Central memory CD4-positive, alpha-beta T cell (primary cell): ENCODE measurements around the gene VIP.
"Not testable (repeated sequence)": the region's sequence is repeated elsewhere in the genome, so short reads cannot be mapped to it uniquely, and the experiment has no call there.

Experiments used
- DNase-seq: peaks from one replicate; pipeline ENCODE4 v3.0.0; 2022
- total RNA-seq, 3 experiments: gene quantifications; one replicate each; lab custom pipeline; 2026; lab: John Stamatoyannopoulos, UW

The VIP gene
- total RNA-seq = 0 reads per million in 3 experiments

DNA sequence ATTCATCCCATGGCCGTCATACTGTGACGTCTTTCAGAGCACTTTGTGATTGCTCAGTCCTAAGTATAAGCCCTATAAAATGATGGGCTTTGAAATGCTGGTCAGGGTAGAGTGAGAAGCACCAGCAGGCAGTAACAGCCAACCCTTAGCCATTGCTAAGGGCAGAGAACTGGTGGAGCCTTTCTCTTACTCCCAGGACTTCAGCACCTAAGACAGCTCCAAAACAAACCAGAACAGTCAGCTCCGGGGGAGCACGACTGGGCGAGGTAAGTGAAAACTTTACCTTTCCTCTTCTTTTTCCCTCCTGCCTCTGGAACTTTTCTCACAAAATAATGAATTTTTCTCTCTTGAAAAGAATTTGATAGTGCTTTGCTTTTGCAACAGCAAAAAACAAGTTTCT, at the start of gene VIP:
Gene VIP (plus strand): TSS at position 104 of the 400 bp plus-strand sequence. CDS start 1,381 bp downstream, outside the sequence.
- DNase-seq = no peak

DNA sequence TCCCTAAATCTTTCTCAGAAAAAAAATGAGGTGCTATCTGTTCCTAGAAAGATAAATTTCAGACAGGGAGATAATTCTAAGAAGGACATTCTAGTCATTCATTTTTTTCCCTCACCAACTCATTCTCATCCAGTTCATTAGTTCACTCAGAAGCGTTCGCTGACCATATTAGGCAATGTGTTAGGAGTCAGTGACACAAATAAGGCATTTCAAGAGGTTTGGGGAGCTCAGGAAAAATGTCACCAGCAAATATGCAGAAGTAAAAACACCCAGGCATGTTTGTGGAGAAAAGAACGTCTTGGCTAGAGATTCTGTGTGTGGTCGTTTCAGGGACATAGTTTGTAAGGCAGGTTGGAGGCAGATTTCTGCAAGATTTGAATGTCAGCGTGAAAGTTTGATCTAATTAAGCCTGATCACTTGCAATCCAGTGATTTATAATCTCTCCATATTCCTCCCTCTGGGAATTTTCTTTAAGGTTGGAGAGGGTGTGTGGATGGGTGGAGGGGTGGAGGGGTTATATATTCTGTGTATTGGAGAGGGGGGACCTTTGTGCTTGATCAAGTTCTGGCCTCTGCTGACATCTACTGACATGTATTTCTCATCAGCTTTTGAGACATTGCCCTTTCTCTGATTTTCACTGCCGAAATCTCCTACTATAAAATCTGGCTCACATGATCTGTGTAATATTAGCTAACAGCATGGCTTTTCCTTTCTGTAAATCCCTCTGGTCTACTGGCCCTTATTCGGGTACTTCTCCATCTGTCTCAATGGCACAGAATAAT, 49.3 kb upstream of the VIP start:
- no peak for DNase-seq

DNA sequence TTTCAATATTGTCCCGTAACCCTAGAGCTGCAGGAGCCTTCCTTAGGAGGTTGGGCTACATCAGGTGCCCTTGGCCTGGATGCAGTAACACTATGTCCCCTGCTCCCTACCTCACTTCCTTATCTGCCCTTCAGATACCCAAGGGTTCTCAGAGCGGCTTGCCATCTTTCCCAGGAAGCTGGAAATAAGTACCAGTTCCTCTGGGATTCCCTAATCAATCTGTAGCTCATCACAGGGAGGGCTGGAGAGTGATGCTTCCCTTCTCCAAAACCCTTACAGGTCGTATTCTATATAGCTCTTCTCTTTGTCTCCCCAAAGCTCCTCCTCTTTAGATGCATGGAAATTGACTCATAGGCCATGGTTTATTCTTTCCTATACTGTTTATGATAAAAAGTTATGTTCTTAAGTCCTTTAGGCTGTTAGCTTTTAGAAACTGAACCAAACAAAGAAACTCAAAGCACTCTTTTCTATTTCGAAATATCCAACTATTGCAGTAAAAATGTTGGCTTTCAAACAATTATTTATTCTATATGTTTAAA, 48.7 kb upstream of the VIP start:
- no peak for DNase-seq

DNA sequence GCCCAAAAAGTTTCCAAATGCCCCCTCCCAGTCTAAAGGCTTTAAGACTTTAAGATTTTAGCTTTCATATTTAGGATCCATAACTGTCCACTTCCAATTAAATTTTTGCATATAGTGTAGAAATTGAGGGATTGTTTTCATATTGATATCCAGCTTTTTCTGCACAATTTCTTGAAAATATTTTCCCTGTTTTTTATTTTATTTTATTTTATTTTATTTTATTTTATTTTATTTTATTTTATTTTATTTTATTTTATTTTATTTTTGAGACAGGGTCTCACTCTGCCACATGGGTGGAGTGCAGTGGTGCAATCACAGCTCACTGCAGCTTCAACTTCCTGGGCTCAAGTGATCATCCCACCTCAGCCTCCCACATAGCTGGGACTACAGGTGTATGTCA, 46.8 kb upstream of the VIP start:
- not testable (repeated sequence) for DNase-seq

DNA sequence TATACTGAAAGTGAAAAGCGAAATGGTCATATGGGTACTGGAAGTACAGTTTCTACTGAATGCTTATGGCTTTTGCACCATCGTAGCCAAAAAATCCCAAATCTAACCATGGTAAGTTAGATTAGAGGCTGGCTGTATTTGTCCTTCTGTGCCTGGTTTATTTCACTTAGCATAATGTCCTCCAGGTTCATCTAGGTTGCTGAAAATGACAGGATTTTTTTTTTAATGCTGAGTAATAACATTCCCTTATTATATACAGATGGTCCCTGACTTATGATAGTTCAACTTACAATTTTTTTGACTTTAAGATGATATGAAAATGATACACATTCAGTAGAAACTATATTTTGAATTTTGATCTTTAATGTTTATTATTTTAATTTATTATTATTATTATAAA, 45.3 kb upstream of the VIP start:
- DNase-seq = no peak

DNA sequence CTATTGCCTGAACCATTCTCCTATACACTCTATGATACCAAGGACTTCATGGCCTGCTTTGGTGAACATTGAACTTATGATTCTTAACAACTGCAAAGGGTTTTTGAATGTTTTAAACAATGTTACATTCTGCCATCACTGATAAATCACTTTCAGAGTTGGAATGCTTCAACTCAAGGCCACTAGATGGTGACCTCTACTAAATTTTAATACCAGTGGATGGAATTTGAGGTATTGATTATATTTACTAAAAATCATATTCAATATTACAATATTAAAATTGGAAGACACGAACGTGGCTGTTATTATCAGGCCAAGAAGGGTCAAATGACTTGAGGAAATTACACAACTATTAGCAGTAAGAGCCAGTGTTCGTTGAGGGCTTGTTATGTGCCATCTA, 34.3 kb upstream of the VIP start:
- no peak for DNase-seq

DNA sequence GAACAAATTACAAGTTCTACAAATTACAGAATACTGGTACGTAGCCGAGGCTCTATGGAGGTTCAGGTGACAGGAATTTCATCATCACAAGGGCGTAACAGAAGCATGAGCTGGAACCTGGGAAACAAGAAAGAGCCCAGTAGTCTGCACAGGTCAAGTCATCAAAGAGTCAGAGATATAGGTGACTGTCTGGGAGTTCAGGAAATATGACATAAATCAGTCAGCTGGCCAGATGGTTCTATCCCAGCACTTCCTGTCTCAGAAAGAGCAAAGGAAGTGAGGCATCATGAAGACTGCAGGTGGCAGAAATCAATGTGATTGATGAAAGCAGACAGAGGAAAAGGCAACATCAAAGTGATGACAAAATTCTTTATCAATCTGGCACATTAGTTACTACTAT, 29.6 kb upstream of the VIP start:
- DNase-seq = no peak

DNA sequence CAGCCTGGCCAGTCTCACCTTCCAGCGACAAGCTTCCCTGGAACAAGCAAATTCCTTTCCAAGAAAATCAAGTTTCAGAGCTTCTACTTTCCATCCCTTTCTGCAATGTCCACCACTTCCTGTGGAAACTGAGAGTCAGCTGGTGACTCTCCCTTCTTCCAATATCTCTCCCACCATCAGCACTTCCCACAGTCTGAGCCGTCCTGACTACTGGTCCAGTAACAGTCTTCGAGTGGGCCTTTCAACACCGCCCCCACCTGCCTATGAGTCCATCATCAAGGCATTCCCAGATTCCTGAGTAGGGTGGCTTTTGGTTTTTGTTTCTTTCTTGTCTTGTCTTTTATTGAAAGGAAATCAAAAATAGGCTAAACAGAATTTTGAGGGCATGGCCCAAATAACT, 28.6 kb upstream of the VIP start:
- DNase-seq = no peak

DNA sequence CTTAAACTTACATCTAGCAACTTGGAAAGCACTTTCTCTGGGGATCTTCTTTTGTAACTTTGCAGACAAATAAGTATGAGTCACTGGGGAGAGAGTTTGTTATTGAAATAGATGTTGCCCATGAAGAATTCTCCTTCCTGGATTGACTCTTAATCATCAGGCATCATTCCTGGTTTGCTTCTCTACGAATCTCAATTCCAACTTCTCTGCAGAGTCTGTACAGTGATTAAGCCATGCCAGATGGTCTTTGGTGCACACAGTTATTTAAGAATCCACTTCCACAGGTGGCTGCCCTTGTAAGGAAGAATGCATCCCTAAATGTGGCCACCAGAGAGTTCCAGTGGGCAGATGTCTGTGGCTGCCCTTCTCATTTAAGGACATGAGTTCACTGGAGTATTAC, 27.2 kb upstream of the VIP start:
- no peak for DNase-seq

DNA sequence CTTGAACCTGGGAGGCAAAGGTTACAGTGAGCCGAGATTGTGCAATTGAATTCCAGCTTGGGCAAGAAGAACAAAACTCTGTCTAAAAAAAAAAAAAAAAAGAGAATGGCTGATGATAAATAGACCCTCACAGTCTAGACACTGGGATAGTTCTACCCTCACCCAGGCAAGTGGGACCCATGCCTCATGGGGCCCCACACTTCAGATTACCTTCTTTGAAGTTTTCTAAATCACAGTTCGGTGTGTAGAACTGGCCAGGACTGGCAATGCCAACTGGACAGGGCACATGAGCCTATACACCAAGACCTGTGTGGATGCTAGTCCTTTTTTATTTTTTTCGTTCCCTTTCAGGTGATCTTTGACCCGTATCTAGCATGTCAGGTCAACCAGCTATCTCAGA, 24.3 kb upstream of the VIP start:
- DNase-seq = no peak

DNA sequence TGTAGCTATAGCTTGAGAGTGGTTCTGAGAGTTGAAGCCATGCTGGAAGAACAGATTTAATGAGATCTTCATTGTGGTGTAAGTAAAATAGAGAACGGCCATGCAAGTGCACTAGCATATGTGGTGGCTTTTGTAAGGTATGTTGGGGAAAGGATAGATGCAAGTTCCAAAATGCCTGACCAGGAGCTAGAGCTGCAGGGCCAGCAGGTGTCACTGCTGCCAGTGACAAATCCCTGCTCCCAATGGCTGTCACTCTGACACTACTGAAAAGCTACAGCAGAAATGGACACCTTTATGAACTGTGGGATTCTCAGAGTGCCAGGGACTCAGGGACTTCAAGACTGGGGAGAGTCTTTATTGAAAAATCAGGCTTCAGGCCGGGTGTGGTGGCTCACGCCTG, 23.1 kb upstream of the VIP start:
- DNase-seq = no peak

DNA sequence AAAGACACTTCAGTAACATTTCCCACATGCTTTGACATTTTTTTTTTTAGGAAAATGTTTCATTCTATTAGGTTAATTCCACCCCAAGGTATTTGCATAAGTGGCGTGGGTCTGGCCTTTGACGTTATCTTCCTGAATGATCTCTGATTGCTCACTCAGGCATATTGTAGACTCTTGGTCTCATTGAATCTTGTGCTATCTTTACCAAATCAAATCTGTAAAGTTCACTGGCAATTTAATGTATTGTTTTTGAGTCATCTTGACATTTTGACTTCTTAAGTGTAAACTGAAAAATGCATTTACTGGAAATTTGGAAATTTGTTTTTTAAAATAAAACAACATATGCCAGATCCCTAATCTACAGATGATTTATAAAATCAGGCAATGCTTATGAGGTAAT, 16.0 kb upstream of the VIP start:
- no peak for DNase-seq

DNA sequence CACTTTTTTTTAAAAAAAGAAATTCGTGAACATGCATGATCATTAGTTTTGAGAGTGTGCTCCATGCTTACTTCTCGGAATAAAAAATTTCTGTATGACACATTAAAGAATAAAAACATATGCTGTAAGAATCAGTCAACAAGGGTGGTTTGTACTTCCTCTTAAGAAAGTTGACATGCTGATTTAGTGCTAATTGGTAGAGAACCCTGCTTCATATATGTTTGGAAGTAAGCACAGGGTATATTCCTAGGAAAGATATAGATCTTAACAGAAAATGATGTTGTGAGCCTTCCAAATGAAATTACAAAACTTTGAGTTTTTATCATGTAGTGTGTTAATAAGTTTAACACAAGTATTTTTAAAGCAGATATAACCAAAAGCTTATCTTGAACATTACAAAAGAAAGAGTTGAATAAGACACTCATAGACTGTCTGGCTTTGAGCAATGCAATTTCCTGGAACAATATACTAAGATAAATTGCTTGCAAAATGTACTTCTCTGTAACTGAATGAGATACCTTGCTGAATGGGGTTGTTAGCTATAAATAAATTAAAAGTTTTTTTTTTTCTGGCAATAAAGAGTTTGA, 13.8 kb upstream of the VIP start:
- DNase-seq = no peak

DNA sequence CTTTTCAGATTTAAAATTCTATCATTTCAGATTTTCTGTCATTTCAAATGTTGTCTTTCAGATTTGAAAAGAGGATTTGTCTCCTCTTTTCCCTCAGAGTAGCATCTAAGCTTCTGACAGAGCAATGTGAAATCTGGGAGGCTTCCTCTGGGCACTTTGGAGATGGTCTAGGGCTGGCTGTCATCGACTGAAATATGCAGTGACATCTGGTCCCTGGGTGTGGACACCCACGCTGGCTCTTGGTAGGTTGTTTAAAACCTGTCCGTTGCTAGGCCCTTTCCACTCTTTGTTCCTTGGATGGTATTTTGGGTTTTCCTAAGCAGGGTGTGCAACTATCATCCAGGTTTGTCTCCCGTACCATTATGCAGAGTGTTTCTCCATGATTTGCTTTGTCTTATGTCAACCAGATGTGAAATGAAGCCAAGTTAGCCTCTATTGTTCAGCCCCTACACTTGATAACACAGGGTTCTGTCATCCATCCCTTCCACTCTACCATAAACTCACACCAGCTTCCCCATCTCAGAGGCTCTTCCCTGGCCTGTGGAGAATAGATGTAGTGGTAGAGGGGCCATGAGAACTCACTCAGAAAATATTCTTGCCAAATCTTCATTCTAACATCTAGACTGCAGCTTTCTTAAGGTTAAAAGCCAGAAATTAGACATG, 5.0 kb upstream of the VIP start:
- DNase-seq = no peak

DNA sequence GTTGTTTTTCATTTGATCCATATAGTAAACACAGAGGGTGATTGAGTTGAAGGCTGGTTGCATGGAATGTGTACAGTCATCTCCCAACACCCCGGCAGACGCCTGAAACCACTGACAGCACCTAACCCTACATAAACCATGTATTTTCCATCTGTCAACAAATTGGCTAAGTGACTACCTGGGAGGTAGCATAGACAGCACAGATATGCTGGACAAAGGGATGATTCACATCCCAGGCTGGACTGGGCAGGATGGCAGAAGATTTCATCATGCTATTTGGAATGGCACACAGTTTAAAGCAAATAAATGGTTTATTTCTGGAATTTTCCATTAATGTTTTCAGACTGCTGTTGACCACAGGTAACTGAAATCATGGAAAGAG, 4.4 kb upstream of the VIP start:
- DNase-seq = no peak

DNA sequence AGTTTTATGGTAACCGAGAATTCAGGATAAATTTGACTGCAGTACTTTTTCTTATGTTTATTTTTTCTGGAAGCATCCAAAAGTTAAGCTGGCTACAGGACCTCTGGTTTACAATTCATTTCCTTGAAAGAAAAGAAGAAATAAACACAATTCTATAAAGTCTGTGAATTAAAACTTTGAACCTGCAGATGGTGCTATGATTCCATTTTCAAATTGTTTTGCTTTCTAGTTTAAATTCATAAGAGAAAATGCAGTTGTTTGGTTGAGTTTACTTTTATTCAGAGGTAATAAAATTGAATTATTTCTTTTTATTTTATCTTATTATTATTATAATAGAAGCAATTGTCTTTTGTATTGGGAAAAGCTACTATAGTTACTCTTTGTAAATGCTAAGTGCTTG, 1.8 kb upstream of the VIP start:
- DNase-seq = no peak

DNA sequence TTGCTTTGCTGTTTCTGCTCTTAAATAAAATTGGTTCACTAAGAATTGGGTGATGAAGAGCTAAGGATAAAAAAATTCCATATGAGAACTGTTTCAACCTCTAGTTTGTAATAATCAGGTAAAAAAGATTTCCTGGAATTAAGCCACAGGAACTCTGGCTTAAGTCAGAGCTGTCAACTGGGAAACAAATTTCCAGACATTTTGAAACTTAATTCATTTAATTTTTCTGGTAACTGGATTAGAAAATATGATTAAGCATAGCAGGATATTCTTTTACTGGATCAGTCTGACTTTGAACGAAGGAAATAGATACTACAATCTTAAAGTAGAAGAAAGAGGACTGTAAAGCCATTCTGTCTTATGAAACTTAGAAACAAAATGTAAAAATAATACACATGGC, 1.3 kb upstream of the VIP start:
- no peak for DNase-seq

DNA sequence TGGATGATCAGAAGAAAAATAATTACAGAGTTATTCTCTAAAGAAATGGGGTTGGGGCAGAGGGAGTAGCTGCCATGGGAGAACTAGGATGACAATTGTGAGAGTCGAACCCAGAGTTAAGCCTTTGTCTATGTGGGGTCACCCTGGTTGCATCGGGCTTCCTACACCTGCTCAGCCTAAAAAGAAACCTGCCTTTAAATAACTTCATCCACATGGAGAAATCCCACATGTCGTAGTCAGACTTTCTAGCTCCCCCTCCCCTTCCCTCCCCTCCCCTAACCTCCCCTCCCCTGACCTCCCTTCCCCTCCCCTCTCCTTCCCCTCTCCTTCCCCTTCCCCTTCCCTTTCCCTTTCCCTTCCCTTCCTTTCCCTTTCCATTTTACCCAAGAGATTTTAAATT, 14.7 kb downstream of the VIP start:
- DNase-seq = no peak

DNA sequence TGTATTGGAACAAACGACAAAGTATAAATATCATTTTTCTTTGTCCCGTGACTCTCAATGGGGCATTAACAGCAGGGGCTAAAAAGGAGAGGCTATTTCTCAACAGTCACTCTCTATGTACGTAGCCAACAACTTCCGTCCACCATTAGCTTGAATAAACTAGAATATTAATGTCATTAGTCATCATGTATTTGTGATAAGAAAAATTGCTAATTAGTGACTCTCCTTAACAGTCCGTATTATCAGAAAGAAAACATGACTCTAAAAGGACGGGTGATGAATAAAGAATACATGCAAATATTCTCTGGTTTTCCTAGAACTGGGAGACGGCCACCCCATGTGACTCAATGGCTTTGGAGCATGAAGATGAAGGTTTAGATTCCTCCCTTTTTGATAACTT, 18.6 kb downstream of the VIP start:
- no peak for DNase-seq

DNA sequence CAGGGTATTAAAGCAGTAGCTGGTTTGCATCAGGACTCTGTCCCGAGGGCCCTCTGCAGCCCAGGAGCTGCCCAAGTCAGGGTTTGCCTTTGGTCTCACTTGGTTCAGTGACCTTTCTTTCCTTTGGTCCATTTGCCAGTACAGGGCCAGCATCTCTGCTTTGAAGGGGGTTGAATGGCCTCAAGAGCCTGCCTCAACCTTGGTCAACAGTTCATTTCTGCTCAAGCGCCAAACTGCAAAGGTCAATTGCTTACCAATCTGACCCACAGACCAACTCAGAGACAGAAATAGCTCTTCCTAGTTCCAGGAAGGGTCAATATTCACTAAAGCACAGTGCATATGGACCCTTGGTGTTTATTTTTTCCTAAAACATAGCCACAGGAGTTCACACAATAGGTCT, 19.4 kb downstream of the VIP start:
- DNase-seq = no peak

DNA sequence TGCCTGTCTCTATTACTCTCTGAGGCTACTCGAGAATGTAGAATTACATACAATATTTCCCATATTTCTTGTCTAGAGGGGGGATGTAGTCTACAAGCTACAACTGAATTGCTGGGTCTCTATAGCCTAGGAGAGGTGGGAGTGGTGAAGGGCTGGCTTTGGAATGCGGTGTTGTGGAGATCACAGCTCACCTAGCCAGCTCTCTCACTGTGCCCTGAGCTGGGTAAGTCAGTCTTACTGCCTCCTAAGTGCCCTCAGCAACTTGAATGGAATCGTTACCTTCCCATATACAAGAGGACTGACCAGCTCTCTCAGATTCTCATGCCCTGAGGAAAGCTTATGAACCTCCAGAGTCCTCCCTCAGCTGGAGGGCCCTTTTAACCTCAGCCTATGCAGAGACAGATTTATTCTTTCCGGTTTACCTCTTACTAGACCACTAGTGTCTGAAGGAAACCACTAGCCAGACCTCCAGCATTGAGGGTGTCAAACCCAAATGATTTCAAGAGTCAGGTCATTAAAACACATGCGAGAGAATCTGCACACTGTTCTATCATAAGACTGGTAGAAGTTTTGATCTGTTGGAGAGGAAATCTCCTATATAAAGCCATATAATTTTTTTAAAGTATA, 20.6 kb downstream of the VIP start:
- DNase-seq = no peak

DNA sequence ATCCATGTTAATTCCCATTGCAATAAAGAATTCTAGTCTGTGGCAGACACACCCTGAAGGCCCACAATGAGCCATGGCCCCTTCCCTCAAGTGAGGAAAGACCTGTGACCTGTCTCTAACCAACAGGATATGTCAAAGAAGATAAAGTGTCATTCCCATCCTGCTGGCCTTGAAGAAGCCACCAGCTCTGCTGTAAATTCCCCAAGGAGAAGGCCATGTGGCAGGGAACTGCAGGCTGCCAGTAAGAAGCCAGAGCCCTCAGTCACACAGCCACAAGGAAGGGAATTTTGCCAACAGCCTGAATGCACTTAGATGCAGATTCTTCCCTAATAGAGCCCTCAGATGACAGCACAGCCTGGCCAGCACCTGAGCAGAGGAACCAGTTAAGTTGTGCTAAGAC, 24.8 kb downstream of the VIP start:
- DNase-seq = no peak

DNA sequence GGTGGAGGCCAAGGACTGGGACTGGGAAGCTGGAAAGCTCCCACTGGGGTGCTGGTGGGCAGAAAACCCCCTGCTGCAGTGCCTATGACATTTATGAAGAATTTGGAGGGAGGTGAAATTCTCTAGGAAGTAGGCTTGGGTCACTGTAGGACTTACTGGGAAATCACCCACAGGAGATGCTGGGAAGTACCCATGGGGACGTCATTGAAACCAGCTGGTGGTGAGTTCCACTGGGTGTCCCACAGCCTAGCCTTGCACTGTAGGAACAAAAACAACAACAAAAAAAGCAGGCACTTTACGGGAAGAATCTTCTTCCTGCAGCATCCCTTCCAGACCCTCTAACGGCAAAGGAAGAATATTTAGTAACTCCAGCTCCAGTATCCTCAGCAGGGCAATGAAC, 26.2 kb downstream of the VIP start:
- DNase-seq = no peak
